ENCODE measurements around the gene HDHD3. TPM values are rescaled to one million over a fixed set of nuclear protein-coding genes. Genes with fewer than 3 reads are reported as not detected.
A peak's percentile ranks its signal among the peaks of the same experiment; 100 is the strongest.

HDHD3 gene
- total and polyA plus RNA-seq, 3 experiments from 2014 or later, result 11.9 to 39.6 (median 14.3) TPM

DNA sequence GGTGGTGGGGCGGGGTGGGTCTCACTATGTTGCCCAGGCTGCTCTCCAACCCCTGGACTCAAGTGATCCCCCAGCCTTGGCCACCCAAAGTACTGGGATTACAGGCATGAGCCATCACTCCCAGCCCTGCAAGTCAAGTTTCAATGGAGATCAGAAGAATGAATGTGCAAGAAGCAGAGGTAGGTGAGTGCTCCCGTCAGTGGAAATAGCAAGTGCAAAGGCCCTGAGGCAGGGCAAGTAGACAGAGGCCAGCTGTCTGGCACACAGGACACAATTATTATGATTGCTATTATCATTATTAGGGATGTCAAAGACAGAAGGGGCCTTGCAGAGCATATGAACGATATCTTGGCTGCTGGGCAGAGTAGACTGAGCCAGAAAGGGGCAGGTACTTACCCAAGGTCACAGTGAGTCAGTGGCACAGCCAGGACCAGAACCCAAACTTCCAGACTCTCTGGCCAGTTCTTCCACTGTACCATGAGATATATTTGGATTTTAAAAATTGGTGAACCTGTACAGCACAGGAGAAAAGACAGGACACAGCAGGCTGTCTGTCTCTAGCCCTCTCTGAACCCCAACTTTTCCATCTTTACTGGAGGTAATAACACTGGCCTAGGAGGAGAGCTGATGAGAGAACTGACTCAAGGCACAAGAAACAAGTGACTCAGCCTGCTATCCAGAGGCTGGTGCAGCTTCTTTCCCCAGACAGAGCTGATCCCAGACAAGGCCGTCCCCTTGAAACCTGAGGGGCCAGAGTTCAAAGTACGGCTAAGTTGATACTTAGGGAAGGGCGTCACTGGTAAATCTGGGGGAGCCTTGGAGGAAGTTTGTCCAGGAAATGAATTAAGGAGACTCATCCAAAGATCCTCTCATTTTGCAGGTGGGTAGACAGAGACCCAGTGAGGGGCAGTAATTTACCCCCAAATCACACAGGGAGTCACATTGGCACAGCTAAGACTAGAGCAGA, 1.4 kb downstream of the HDHD3 start:
- peaks cover 0 to 30% (median 0%) of the 10 kb centered on the region in 3 donors for H3K36me3 Mint-ChIP-seq
- Histone ChIP-seq H3K4me3 (ENCODE audit: low read length) (peak overlapping the region; percentile 39), H3K4me1 (ENCODE audit: insufficient read depth, low read length) (peaks cover 9% of the 10 kb centered on the region), H3K9me3 (ENCODE audit: low read length) (no peaks in the 10 kb centered on the region), H3K36me3 (ENCODE audit: insufficient read depth, low read length) (no peaks in the 10 kb centered on the region), H3K27me3 (ENCODE audit: insufficient read depth, low read length, poor library complexity, severe bottlenecking) (no peaks in the 10 kb centered on the region), H3K27ac (ENCODE audit: low read depth, low read length) (no peak overlapping the region)
- no peak for DNase-seq
- peaks cover 9 to 21% (median 16%) of the 10 kb centered on the region in 3 donors for H3K4me1 Mint-ChIP-seq
- H3K27me3 Mint-ChIP-seq, result no peaks in the 10 kb centered on the region
- peak overlapping the region; percentile 79 to 93 (median 89) for H3K4me3 Mint-ChIP-seq
- peak overlapping the region; percentile 54 to 90 (median 82) for H3K27ac Mint-ChIP-seq
- POLR2A ChIA-PET, result no interaction called here
- CTCF ChIA-PET, result interaction anchor here (0.9 to 2.2 kb wide), 4 partner anchors 14 to 31 kb away, joined by 3 to 7 read pairs (median 4); partner anchors contain the start of gene ALAD
- H3K9me3 Mint-ChIP-seq, result no peaks in the 10 kb centered on the region

- no peaks in the 10 kb centered on the region for H3K36me3 ChIP-seq (ENCODE audit: insufficient read depth, low read length)
- Mint-ChIP-seq H3K27ac (peak overlapping the region in 2 of 8 donors; percentile 6 to 43), H3K36me3 (peaks cover 0 to 30% (median 0%) of the 10 kb centered on the region in 3 donors), H3K27me3 (no peaks in the 10 kb centered on the region), H3K4me3 (peak overlapping the region in 1 of 7 donors; percentile 89), H3K9me3 (no peaks in the 10 kb centered on the region), H3K4me1 (peaks cover 9 to 21% (median 16%) of the 10 kb centered on the region in 3 donors)
- no peak overlapping the region for H3K4me3 ChIP-seq (ENCODE audit: low read length)
- H3K27ac ChIP-seq (ENCODE audit: low read depth, low read length), result no peak overlapping the region
- no peaks in the 10 kb centered on the region for H3K27me3 ChIP-seq (ENCODE audit: insufficient read depth, low read length, poor library complexity, severe bottlenecking)
- peaks cover 9% of the 10 kb centered on the region for H3K4me1 ChIP-seq (ENCODE audit: insufficient read depth, low read length)
- DNase-seq, result no peak
- ChIA-PET POLR2A (no interaction called here), CTCF (no interaction called here)
- H3K9me3 ChIP-seq (ENCODE audit: low read length), result no peaks in the 10 kb centered on the region
Observed at GRCh38 chr9:113373676-113374392, 3.0 kb downstream of the HDHD3 start.

DNA sequence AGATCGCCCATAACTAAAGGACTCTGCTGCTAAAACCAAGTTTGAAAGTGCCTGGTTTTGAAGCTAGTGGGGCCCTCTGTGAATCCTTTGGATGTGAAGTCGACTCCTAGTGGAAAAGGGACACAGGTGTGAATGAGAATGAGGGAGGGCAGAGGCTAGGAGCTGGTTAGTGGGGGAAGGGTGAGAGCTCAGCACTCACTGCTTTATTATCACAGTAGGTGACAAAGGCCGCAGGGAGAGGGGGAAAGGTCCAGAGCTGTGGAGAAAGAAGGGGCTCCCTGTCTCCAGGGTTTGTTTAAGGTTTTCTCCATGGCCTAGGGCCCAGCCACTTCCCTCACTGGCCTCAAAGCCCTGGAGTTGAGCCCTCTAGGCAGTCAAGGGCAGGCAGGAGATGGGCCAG, 3.5 kb downstream of the HDHD3 start:
- Histone ChIP-seq H3K36me3 (ENCODE audit: insufficient read depth, low read length) (no peaks in the 10 kb centered on the region), H3K27ac (ENCODE audit: low read depth, low read length) (no peak overlapping the region), H3K4me1 (ENCODE audit: insufficient read depth, low read length) (peaks cover 9% of the 10 kb centered on the region), H3K27me3 (ENCODE audit: insufficient read depth, low read length, poor library complexity, severe bottlenecking) (no peaks in the 10 kb centered on the region), H3K9me3 (ENCODE audit: low read length) (no peaks in the 10 kb centered on the region), H3K4me3 (ENCODE audit: low read length) (no peak overlapping the region)
- POLR2A ChIA-PET, result no interaction called here
- H3K27me3 Mint-ChIP-seq, result no peaks in the 10 kb centered on the region
- peaks cover 9 to 21% (median 16%) of the 10 kb centered on the region in 3 donors for H3K4me1 Mint-ChIP-seq
- H3K36me3 Mint-ChIP-seq, result peaks cover 0 to 30% (median 0%) of the 10 kb centered on the region in 3 donors
- peak overlapping the region in 1 of 8 donors; percentile 43 for H3K27ac Mint-ChIP-seq
- no peaks in the 10 kb centered on the region for H3K9me3 Mint-ChIP-seq
- CTCF ChIA-PET, result no interaction called here
- H3K4me3 Mint-ChIP-seq, result peak overlapping the region in 2 of 7 donors; percentile 38 to 56
- DNase-seq, result no peak

- ChIA-PET POLR2A (no interaction called here), CTCF (interaction anchor here (1.2 kb wide), 1 partner anchor 30 kb away, joined by 3 read pairs; no protein-coding TSS in a partner anchor)
Observed at GRCh38 chr9:113372059-113372458, 4.7 kb downstream of the HDHD3 start.

DNA sequence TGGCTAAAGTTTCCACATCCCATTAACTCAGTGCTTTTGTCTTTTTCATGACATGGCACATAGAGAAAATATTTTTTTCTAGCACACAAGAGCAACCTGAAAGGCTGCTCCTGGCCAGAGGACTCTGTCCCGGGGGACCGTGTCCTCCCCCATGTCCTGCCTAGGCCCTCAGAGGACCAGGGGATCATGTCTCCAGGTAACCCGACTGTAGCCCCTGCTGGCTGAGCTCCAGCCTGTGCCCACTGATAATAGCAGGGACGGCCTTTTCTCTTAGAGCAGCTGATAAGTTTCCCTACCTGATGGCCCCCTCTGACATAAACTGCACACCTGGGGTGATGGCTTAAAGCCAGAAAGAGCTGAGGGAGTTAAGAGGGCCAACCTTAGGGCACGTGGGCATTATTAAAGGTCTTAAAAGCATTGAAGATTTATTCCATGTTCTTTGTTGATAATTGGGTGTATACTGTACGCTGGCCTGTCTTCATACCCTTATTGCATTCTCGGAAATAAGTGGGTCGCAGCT, 5.9 kb downstream of the HDHD3 start:
- Mint-ChIP-seq H3K27me3 (peaks cover 0 to 1% of the 10 kb centered on the region in 2 donors), H3K4me1 (peaks cover 9 to 15% (median 15%) of the 10 kb centered on the region in 3 donors), H3K27ac (peak overlapping the region in 1 of 8 donors; percentile 26), H3K4me3 (no peak overlapping the region), H3K9me3 (no peaks in the 10 kb centered on the region), H3K36me3 (peaks cover 0 to 28% (median 0%) of the 10 kb centered on the region in 3 donors)
- no peak for DNase-seq
- ChIA-PET CTCF (no interaction called here), POLR2A (interaction anchor here (1.0 kb wide), 1 partner anchor 21 kb away, joined by 6 read pairs; the partner anchor contains the start of gene BSPRY)
- H3K4me3 ChIP-seq (ENCODE audit: low read length), result no peak overlapping the region
- H3K27me3 ChIP-seq (ENCODE audit: insufficient read depth, low read length, poor library complexity, severe bottlenecking), result no peaks in the 10 kb centered on the region
- H3K4me1 ChIP-seq (ENCODE audit: insufficient read depth, low read length), result peaks cover 8% of the 10 kb centered on the region
- no peaks in the 10 kb centered on the region for H3K36me3 ChIP-seq (ENCODE audit: insufficient read depth, low read length)
- no peak overlapping the region for H3K27ac ChIP-seq (ENCODE audit: low read depth, low read length)
- H3K9me3 ChIP-seq (ENCODE audit: low read length), result no peaks in the 10 kb centered on the region

More at GRCh38 chr9:113372059-113372458, 4.7 kb downstream of the HDHD3 start:
- no peak for DNase-seq
- Mint-ChIP-seq H3K4me3 (no peak overlapping the region), H3K27me3 (no peaks in the 10 kb centered on the region), H3K9me3 (no peaks in the 10 kb centered on the region), H3K4me1 (peaks cover 9 to 17% (median 16%) of the 10 kb centered on the region in 3 donors), H3K36me3 (peaks cover 0 to 30% (median 0%) of the 10 kb centered on the region in 3 donors), H3K27ac (peak overlapping the region in 2 of 8 donors; percentile 16 to 33)
- Histone ChIP-seq H3K27me3 (ENCODE audit: insufficient read depth, low read length, poor library complexity, severe bottlenecking) (no peaks in the 10 kb centered on the region), H3K9me3 (ENCODE audit: low read length) (no peaks in the 10 kb centered on the region), H3K27ac (ENCODE audit: low read depth, low read length) (no peak overlapping the region), H3K4me3 (ENCODE audit: low read length) (no peak overlapping the region), H3K4me1 (ENCODE audit: insufficient read depth, low read length) (peaks cover 9% of the 10 kb centered on the region), H3K36me3 (ENCODE audit: insufficient read depth, low read length) (no peaks in the 10 kb centered on the region)

GRCh38 chr9:113369855-113370140, 7.0 kb downstream of the HDHD3 start:
- Mint-ChIP-seq H3K27ac (no peak overlapping the region), H3K27me3 (peaks cover 0 to 1% of the 10 kb centered on the region in 2 donors), H3K4me3 (no peak overlapping the region), H3K4me1 (peaks cover 0 to 5% (median 4%) of the 10 kb centered on the region in 3 donors), H3K36me3 (peaks cover 0 to 20% (median 0%) of the 10 kb centered on the region in 3 donors), H3K9me3 (no peaks in the 10 kb centered on the region)
- Histone ChIP-seq H3K27me3 (ENCODE audit: insufficient read depth, low read length, poor library complexity, severe bottlenecking) (no peaks in the 10 kb centered on the region), H3K9me3 (ENCODE audit: low read length) (no peaks in the 10 kb centered on the region), H3K36me3 (ENCODE audit: insufficient read depth, low read length) (no peaks in the 10 kb centered on the region), H3K27ac (ENCODE audit: low read depth, low read length) (no peak overlapping the region), H3K4me3 (ENCODE audit: low read length) (no peak overlapping the region), H3K4me1 (ENCODE audit: insufficient read depth, low read length) (no peaks in the 10 kb centered on the region)
- ChIA-PET POLR2A (interaction anchor here (0.6 to 1.0 kb wide), 2 partner anchors 10 to 20 kb away, joined by 3 to 6 read pairs; partner anchors contain the start of gene BSPRY), CTCF (no interaction called here)
- no peak for DNase-seq

DNA sequence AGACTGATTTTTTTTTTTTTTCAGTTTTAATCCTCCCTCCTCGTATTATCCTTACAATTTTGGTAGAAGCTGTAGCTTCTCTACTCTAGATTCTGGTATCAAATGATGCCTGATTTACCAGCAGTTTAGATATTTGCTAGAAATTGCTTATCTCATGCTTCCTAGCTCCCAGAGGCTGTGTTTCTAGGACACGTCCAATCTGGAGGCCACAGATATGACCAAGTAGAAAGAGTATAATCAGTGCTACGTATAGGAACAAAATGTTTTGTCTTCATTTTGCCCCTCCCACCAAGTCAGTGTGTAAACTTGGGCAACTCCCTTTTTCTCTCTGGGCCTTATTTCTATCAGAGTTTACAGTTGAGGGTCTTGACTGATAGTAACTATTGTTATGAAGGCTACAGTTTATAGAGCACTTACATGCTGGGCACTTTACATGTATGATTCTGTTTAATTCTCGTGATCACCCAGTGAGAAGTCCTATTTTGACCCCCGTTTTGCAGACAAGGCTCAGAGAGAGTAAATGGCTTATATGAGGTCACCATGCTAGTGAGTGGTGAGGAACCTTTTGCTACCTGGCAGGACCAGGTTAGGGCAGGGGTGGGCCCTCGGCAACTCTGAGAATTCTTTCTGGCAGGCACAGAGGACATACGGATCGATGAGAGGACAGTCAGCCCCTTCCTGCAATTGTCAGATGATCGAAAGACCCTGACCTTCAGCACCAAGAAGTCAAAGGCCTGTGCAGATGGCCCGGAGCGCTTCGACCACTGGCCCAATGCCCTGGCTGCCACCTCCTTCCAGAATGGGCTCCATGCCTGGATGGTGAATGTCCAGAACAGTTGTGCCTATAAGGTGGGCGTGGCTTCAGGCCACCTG, 7.6 kb downstream of the HDHD3 start:
- no peaks in the 10 kb centered on the region for H3K9me3 Mint-ChIP-seq
- ChIA-PET CTCF (no interaction called here), POLR2A (no interaction called here)

More for the DNA sequence above, 7.6 kb downstream of the HDHD3 start:
- no peak for DNase-seq
- H3K27ac Mint-ChIP-seq, result no peak overlapping the region
- Histone ChIP-seq H3K27me3 (ENCODE audit: insufficient read depth, low read length, poor library complexity, severe bottlenecking) (no peaks in the 10 kb centered on the region), H3K4me1 (ENCODE audit: insufficient read depth, low read length) (no peaks in the 10 kb centered on the region), H3K36me3 (ENCODE audit: insufficient read depth, low read length) (no peaks in the 10 kb centered on the region), H3K4me3 (ENCODE audit: low read length) (no peak overlapping the region), H3K27ac (ENCODE audit: low read depth, low read length) (no peak overlapping the region), H3K9me3 (ENCODE audit: low read length) (no peaks in the 10 kb centered on the region)
- H3K36me3 Mint-ChIP-seq, result peaks cover 0 to 16% (median 0%) of the 10 kb centered on the region in 3 donors
- H3K27me3 Mint-ChIP-seq, result peaks cover 0 to 1% of the 10 kb centered on the region in 2 donors
- no peaks in the 10 kb centered on the region for H3K4me1 Mint-ChIP-seq
- H3K4me3 Mint-ChIP-seq, result no peak overlapping the region

Measured in CD8-positive, alpha-beta memory T cell (primary cell).